Activated CD4-positive, CD25-positive, alpha-beta regulatory T cell (primary cell): ENCODE results near the gene GPR132.
A peak's percentile ranks its signal among the peaks of the same experiment; 100 is the strongest.
"Not testable (repeated sequence)": the region's sequence is repeated elsewhere in the genome, so short reads cannot be mapped to it uniquely, and the experiment has no call there.

Source experiments
- DNase-seq, 4 experiments: peaks; one replicate each; lab custom pipeline; 2025; lab: John Stamatoyannopoulos, UW

The GPR132 gene

GRCh38 chr14:105091054-105091516, 25.9 kb upstream of the GPR132 start:
- DNase-seq: no peak

GRCh38 chr14:105090493-105091053, 25.3 kb upstream of the GPR132 start:
- peak; percentile 79 to 84 (median 82) for DNase-seq

- DNase-seq: no peak
These were observed 24.7 kb upstream of the GPR132 start for GRCh38 chr14:105089746-105090492.

GRCh38 chr14:105088812-105089745, 23.8 kb upstream of the GPR132 start:
- no peak for DNase-seq

GRCh38 chr14:105087963-105088811, 23.0 kb upstream of the GPR132 start:
- no peak for DNase-seq

GRCh38 chr14:105087308-105087962, 22.2 kb upstream of the GPR132 start:
- DNase-seq: no peak

GRCh38 chr14:105086833-105087307, 21.6 kb upstream of the GPR132 start:
- DNase-seq: peak; percentile 69 to 76 (median 72)

GRCh38 chr14:105085766-105086165, 20.5 kb upstream of the GPR132 start:
- DNase-seq: no peak

GRCh38 chr14:105084741-105085571, 19.7 kb upstream of the GPR132 start:
- DNase-seq: no peak

GRCh38 chr14:105083926-105084685, 18.9 kb upstream of the GPR132 start:
- DNase-seq: no peak

GRCh38 chr14:105082703-105083102, 17.5 kb upstream of the GPR132 start:
- DNase-seq: no peak

GRCh38 chr14:105081473-105081872, 16.2 kb upstream of the GPR132 start:
- not testable (repeated sequence) for DNase-seq

- no peak for DNase-seq
These were observed 14.9 kb upstream of the GPR132 start for GRCh38 chr14:105080161-105080560.

GRCh38 chr14:105078294-105078693, 13.1 kb upstream of the GPR132 start:
- DNase-seq: no peak

- DNase-seq: no peak
These were observed 12.4 kb upstream of the GPR132 start for GRCh38 chr14:105077649-105077995.

GRCh38 chr14:105076805-105077648, 11.8 kb upstream of the GPR132 start:
- no peak for DNase-seq

- DNase-seq: no peak
These were observed 11.1 kb upstream of the GPR132 start for GRCh38 chr14:105076296-105076804.
